ENCODE data around the gene HOXC6. TPM values are rescaled to one million over a fixed set of nuclear protein-coding genes. Genes with fewer than 3 reads are reported as not detected.

The HOXC6 gene
- total and polyA plus RNA-seq, 9 of the 15 experiments (the other 6 are each of a cell fraction or from before 2014, with no cell fraction given) = 0.06 to 4.0 (median 1.4) TPM

DNA sequence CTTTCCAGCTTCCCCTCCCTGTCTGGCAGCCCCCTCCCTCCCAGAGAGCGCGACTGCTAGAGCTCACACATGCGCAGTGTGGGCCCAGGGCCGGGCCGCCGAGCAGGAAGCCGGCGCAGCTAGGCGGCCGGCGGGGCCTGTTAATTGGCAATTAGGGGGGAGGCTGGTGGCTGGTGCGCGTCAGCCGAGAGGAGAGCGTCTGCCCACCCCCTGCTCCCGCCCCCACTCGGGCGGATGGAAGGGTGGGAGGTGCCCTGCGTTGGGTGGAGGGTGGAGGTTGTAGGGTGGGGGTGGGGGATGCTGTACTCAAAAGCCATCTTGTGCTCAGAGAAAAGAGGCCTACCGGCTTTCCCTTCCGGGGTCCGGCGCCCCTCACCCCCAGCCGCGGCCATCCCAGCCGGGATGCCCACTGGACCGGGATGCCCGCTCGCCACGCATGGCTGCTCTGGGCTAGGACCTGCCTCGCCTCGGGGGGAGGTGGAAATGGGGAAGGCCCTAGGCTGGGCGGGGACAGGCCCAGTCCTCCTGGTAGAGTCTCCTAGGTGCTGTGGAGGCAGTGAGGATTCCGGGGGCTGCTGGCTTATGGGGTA lies 10.3 kb upstream of the HOXC6 start (continued):
- TF ChIP-seq, protein P1, sequence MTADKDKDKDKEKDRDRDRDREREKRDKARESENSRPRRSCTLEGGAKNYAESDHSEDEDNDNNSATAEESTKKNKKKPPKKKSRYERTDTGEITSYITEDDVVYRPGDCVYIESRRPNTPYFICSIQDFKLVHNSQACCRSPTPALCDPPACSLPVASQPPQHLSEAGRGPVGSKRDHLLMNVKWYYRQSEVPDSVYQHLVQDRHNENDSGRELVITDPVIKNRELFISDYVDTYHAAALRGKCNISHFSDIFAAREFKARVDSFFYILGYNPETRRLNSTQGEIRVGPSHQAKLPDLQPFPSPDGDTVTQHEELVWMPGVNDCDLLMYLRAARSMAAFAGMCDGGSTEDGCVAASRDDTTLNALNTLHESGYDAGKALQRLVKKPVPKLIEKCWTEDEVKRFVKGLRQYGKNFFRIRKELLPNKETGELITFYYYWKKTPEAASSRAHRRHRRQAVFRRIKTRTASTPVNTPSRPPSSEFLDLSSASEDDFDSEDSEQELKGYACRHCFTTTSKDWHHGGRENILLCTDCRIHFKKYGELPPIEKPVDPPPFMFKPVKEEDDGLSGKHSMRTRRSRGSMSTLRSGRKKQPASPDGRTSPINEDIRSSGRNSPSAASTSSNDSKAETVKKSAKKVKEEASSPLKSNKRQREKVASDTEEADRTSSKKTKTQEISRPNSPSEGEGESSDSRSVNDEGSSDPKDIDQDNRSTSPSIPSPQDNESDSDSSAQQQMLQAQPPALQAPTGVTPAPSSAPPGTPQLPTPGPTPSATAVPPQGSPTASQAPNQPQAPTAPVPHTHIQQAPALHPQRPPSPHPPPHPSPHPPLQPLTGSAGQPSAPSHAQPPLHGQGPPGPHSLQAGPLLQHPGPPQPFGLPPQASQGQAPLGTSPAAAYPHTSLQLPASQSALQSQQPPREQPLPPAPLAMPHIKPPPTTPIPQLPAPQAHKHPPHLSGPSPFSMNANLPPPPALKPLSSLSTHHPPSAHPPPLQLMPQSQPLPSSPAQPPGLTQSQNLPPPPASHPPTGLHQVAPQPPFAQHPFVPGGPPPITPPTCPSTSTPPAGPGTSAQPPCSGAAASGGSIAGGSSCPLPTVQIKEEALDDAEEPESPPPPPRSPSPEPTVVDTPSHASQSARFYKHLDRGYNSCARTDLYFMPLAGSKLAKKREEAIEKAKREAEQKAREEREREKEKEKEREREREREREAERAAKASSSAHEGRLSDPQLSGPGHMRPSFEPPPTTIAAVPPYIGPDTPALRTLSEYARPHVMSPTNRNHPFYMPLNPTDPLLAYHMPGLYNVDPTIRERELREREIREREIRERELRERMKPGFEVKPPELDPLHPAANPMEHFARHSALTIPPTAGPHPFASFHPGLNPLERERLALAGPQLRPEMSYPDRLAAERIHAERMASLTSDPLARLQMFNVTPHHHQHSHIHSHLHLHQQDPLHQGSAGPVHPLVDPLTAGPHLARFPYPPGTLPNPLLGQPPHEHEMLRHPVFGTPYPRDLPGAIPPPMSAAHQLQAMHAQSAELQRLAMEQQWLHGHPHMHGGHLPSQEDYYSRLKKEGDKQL (CRISPR knock-in tag; IDR thresholded peaks at IDR 0.05; ENCODE audit: borderline replicate concordance) = no peak
- no peak for TF ChIP-seq NR2F6 (CRISPR knock-in tag; IDR thresholded peaks at IDR 0.05)
- no peak for TF ChIP-seq ZBTB33 (CRISPR knock-in tag; IDR thresholded peaks at IDR 0.05)
- TF ChIP-seq ZNF668 (CRISPR knock-in tag; IDR thresholded peaks at IDR 0.05) = no peak
- no peak for TF ChIP-seq KHSRP (IDR thresholded peaks at IDR 0.05)
- TF ChIP-seq JUNB (CRISPR knock-in tag; conservative IDR thresholded peaks at IDR 0.05) = no peak
- no peak for TF ChIP-seq TARDBP (IDR thresholded peaks at IDR 0.05)
- TF ChIP-seq POLR2G (IDR thresholded peaks at IDR 0.05; ENCODE audit: low read depth, low read length) = peak; percentile 88
- TF ChIP-seq ZNF76 (CRISPR knock-in tag; IDR thresholded peaks at IDR 0.05; ENCODE audit: borderline replicate concordance) = no peak
- no peak for TF ChIP-seq TRIM25 (IDR thresholded peaks at IDR 0.05; ENCODE audit: borderline replicate concordance)
- no peak for TF ChIP-seq BRF1 (IDR thresholded peaks at IDR 0.05; ENCODE audit: borderline replicate concordance, extremely low read depth, insufficient read length)
- TF ChIP-seq, protein P2, sequence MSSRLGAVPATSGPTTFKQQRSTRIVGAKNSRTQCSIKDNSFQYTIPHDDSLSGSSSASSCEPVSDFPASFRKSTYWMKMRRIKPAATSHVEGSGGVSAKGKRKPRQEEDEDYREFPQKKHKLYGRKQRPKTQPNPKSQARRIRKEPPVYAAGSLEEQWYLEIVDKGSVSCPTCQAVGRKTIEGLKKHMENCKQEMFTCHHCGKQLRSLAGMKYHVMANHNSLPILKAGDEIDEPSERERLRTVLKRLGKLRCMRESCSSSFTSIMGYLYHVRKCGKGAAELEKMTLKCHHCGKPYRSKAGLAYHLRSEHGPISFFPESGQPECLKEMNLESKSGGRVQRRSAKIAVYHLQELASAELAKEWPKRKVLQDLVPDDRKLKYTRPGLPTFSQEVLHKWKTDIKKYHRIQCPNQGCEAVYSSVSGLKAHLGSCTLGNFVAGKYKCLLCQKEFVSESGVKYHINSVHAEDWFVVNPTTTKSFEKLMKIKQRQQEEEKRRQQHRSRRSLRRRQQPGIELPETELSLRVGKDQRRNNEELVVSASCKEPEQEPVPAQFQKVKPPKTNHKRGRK (tag; IDR thresholded peaks at IDR 0.05) = no peak
- no peak for TF ChIP-seq SIN3B (IDR thresholded peaks at IDR 0.05; ENCODE audit: low read depth)
- no peak for TF ChIP-seq ZNF124 (CRISPR knock-in tag; IDR thresholded peaks at IDR 0.05)
- no peak for TF ChIP-seq SMAD4 (CRISPR knock-in tag; conservative IDR thresholded peaks at IDR 0.05)
- TF ChIP-seq, protein P3, sequence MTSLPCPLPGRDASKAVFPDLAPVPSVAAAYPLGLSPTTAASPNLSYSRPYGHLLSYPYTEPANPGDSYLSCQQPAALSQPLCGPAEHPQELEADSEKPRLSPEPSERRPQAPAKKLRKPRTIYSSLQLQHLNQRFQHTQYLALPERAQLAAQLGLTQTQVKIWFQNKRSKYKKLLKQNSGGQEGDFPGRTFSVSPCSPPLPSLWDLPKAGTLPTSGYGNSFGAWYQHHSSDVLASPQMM (CRISPR knock-in tag; IDR thresholded peaks at IDR 0.05) = no peak
- no peak for TF ChIP-seq TEAD1 (CRISPR knock-in tag; IDR thresholded peaks at IDR 0.05)
- no peak for TF ChIP-seq SMAD3 (CRISPR knock-in tag; conservative IDR thresholded peaks at IDR 0.05)
